ENCODE measurements around the gene SFI1.

SFI1 gene

GRCh38 chr22:31616315-31616980 is 120.1 kb downstream of the SFI1 start:
- no peak for DNase-seq (ENCODE audit: low read depth in 2 of 2)

DNA sequence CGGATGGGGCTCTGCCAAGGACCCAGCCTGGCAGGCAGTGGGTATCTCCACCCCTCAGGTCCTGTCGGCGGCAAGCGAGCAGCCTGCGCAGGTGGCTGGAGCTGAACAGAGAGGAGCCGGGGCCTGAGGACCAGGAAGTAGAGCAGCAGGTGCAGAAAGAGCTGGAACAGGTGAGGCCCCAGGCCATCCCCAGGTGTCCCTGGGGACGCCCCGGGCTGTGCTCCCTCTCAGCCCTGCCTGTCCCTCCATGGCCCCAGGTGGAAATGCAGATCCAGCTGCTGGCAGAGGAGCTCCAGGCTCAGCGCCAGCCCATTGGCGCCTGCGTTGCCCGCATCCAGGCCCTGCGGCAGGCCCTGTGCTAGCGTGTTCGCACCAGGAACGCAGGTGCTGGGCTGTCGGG is 121.7 kb downstream of the SFI1 start:
- DNase-seq (ENCODE audit: low read depth in 2 of 2) = no peak

GRCh38 chr22:31618471-31619176 is 122.3 kb downstream of the SFI1 start:
- no peak for DNase-seq (ENCODE audit: low read depth in 2 of 2)

DNA sequence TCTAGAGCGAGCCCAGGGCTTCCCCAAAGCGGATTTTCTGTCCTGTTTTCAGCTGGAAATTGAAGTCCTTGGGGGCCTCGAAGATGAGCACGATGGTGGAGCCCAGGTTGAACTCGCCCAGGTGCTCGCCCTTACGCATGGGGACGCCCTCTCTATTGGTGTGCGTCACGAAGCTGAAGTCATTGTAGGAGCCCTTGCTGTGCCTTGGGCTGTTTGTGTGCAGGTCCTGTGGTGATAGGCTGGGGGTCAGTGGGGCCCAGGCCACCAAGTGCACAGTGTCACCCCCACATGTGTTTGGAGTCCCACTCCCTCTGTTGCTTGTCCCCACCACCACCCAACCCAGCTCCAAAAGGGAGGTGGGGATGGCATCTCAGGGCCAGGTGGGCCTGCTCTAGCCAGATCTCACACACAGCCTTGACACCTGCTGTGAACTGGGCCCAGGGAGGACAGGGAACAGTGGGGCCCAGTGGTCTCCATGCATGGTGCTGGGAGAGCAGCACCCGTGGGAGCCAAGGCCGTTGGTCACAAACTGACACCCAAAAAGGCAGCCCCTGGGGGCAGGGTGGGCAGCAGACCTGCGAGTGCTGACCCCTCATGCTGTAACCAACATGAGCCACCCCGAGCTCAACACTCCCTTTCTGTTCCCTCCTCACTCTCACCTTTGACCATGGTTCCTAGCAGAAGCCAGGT is 123.4 kb downstream of the SFI1 start:
- no peak for DNase-seq (ENCODE audit: low read depth in 2 of 2)

DNA sequence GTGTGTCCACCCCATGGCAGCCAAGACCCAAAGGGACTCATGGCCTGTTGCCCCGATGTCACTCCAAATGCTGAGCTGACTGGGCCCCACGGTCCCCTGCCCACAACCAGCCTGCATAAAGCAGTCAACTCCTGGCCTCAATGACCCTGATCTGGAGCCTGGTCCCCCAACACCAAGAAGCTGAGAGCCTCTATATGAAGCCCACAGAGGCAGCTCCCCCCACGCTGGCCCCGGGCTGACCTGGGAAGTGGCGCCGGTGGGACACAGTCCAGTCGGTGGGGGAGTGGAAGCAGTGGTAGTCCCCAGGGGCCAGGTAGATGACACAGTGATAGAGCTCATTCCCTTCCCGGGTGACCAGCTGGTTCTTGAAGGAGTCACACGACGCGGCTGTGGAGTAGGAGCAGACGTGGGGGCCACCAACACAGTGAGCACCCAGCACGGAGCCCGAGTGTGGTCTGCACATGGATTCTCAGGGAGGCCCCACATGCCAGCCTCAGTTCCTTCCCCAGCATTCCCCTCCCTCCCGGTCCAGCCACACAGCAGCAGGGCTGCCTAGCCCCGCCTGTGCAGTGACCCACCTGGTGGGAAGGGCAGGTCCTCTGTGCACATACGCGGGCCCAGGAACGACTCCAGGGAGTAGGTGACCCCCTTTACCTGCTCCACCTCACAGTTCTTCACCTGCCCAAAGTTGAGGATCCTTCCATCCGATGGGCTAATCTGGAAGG is 124.6 kb downstream of the SFI1 start:
- no peak for DNase-seq (ENCODE audit: low read depth in 2 of 2)

- no peak for DNase-seq (ENCODE audit: low read depth in 2 of 2)
These were observed 125.3 kb downstream of the SFI1 start for GRCh38 chr22:31621507-31622124.

GRCh38 chr22:31622980-31623379 is 126.6 kb downstream of the SFI1 start:
- DNase-seq (ENCODE audit: low read depth in 2 of 2) = no peak

DNA sequence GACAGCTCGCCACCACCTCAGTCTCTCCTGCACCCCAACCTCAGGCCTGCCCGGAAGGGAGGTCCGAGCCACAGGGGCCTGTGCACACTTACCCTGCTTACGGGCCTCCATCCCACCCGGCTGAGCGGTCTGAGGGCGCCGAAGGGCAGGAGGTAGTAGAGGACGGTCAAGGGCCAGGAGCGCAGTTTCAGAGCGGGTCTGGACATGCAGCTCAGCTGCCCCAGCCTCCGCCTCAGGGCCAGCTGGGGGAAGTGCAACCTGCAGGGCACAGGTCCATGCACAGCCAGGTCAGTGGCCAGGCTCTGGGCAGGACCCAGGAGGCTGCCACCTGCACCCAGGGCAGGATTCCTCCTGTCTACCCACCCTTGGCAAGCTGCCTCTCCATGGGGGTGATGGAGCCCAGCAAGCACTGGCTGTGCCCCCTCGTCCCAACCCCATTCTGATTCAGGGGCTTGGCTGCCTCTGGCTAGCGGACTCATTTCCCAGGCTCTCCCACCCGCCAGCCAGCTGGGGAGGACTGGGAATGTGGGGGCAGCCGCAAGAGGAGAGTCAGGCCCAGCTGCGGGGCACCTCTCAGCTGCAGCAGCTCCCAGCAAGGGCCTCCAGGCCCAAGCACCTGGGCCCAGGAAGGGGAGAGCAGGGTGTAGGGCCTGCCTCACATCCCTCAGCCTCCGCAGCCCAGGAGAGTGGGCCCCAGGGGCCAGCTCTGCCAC is 127.4 kb downstream of the SFI1 start:
- DNase-seq (ENCODE audit: low read depth in 2 of 2) = no peak

DNA sequence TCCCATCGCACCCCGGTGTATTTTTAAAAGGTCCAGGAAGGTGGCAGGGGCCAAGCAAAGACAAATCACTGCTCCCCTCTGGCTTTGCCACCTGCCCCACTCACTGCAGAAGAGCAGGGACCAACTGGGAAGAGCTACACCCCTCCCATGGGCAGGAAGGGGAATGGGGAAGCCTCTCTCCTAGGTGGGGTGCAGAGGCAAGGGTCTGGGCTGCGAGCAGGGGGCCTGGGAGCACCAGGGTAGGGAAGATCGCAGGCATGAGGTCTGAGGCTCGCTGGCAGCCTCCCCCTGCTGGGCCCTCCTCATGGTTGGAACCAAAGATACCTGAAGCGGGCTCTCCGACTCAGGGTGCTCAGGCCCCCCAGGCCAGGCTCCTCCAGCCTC is 128.9 kb downstream of the SFI1 start:
- no peak for DNase-seq (ENCODE audit: low read depth in 2 of 2)

DNA sequence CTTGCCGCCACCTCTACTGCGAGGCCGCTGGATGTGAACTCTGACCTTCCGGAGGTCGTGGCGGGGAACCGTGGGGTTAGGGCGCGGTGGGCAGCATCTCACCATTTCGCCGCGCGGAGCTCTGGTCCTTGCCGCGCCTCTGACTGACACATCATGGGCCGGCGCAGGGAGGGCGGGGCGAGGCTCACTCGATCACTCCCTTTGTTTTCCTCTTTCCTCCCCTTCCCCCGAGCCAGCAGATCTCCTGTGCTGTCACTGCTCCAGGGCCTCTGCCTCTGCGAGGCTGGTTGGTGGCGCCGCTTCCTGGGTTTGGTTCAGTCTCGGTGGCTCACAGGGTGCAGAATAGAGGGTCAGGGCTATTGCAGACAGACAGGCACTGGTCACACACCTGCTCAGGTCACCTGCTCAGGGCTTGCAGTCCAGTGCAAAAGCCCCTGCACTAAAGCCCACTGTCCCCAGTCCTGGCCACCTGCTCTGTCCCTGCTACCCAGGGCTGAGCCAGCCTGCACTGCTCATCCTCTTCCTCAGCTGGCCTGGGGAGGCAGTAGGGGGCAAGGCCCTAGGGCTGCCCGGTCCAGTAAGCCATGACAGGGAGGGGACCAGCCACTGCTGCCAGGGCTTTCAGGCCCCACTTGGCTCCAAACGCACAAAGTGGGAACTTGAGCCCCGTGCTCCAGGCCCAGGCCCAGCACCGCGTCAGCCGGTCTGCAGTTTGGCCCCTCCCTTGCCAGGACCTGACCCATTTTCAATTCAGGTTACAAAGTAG is 129.5 kb downstream of the SFI1 start:
- DNase-seq (ENCODE audit: low read depth in 2 of 2) = no peak

DNA sequence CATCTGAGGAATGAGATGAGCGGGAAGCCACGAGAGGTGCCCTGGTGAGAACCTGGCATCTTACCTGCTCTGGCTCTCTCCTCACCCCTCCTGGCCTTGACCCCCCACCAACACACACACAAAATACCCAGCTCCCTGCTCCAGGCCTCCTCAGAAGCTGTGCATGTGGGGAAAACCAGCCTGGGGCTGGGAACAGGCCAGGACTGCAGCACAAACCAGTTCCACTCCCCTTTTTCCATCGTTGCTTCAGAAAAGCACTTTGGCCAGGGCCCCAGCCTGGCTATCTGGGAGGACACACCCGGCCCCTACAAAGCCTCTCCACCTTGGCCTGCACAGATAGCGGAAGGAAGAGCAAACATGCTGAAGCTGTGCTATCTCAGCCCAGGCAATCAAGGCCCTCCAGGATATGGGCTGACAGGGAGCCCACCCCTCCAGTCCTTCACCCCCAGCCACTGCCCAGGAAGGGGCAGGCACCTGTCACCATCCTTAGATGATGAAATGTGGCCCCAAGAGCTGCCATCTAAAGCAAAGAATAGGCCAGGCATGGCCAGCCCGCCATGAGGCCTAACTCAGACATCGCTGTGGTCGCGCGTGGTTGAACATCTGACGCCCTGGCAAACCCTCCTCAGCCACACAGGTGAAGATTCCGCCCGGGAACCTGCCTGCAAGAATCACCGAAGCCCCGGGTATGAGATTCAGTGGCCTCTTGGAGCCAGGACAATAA is 130.3 kb downstream of the SFI1 start:
- DNase-seq (ENCODE audit: low read depth in 2 of 2) = no peak

- no peak for DNase-seq (ENCODE audit: low read depth in 2 of 2)
These were observed 130.9 kb downstream of the SFI1 start for GRCh38 chr22:31627223-31627731.

- DNase-seq (ENCODE audit: low read depth in 2 of 2) = no peak
These were observed 132.0 kb downstream of the SFI1 start for GRCh38 chr22:31628362-31628761.

GRCh38 chr22:31628969-31629708 is 132.8 kb downstream of the SFI1 start:
- no peak for DNase-seq (ENCODE audit: low read depth in 2 of 2)

GRCh38 chr22:31629741-31630184 is 133.4 kb downstream of the SFI1 start:
- no peak for DNase-seq (ENCODE audit: low read depth in 2 of 2)

GRCh38 chr22:31630331-31631329 is 134.3 kb downstream of the SFI1 start:
- DNase-seq (ENCODE audit: low read depth in 2 of 2) = peak; percentile 61 to 63

DNA sequence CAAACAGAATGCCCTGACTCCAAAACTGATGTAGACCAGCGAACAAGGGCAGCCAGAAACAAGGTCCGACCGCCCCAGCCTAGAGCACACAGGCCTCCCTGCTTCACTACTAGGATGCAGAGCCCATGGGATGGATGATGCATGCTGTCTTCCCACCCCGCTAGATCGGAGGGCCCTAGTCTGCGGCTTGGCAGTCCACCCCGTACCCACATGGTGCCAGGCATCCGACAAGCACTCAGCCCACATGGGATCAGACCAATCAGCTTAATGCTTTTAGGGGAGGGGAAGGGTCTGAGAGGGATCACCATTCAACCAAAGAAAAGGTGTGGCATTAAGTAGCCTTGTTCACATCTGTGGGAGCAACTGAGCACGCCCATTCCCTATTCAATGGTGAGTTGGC is 135.1 kb downstream of the SFI1 start:
- DNase-seq (ENCODE audit: low read depth in 2 of 2) = no peak

Measured in stimulated activated CD4-positive, alpha-beta T cell treated with anti-CD3 and anti-CD28 coated beads, Interleukin-1b, Interleukin-23, amount 100 ng/mL, for 1 hour (primary cell).